ENCODE measurements around the gene GNAQ. TPM values are rescaled to one million over a fixed set of nuclear protein-coding genes. Genes with fewer than 3 reads are reported as not detected.

The GNAQ gene
- total and polyA plus RNA-seq, 2 of the 13 experiments (the other 11 are each of a cell fraction or from before 2014, with no cell fraction given), result 16.5 to 17.7 TPM

DNA sequence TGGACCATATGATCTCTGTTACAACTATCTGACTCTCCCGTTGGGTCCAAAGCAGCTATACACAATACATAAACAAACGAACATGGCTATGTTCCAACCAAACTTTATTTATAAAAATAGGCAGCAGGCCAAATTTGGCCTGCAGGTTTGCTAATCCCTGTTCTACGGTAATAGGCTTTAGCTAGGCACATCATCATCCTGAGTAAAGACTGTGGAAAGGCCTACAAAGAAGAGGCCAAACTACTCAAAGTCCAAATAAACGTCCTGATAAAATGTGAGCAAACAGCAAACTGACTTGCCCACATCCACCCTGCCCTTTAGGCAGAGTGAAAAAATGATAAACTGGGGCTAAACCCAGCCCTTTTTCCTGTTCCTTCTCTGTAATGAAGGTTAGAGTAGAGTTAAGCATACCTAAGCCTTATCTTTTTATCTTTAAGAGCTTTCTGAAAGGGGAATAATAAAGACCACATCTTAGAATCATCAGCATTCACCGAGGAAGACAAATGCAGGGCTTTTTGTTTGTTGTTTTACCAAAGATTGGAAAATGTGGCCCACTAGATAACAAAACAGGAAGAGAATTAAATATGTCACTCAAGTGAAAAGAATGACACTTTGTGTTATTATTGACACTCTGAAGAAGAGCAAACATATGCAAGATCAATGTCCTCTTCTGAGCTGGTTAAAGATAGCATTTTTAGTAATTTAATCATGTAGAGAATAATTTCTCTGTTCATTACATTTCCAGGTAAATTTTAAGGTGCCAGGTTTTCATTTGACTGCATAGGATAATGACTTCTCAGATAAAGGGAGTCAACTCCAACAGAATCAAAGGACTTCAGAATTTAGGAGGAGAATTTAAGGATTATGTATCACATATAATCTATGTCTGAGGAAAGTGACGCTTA lies 223.5 kb downstream of the GNAQ start (continued):
- no peak for TF ChIP-seq ZNF225 (CRISPR knock-in tag; IDR thresholded peaks at IDR 0.05)
- no peak for TF ChIP-seq SIX1 (CRISPR knock-in tag; IDR thresholded peaks at IDR 0.05; ENCODE audit: borderline replicate concordance)
- TF ChIP-seq, protein P1, sequence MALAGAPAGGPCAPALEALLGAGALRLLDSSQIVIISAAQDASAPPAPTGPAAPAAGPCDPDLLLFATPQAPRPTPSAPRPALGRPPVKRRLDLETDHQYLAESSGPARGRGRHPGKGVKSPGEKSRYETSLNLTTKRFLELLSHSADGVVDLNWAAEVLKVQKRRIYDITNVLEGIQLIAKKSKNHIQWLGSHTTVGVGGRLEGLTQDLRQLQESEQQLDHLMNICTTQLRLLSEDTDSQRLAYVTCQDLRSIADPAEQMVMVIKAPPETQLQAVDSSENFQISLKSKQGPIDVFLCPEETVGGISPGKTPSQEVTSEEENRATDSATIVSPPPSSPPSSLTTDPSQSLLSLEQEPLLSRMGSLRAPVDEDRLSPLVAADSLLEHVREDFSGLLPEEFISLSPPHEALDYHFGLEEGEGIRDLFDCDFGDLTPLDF (CRISPR knock-in tag; IDR thresholded peaks at IDR 0.05), result no peak
- TF ChIP-seq POLR2AphosphoS5 (IDR thresholded peaks at IDR 0.05; ENCODE audit: low read depth, low read length), result no peak
- TF ChIP-seq, protein P2, sequence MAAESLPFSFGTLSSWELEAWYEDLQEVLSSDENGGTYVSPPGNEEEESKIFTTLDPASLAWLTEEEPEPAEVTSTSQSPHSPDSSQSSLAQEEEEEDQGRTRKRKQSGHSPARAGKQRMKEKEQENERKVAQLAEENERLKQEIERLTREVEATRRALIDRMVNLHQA (CRISPR knock-in tag; IDR thresholded peaks at IDR 0.05), result no peak
- TF ChIP-seq, protein P3, sequence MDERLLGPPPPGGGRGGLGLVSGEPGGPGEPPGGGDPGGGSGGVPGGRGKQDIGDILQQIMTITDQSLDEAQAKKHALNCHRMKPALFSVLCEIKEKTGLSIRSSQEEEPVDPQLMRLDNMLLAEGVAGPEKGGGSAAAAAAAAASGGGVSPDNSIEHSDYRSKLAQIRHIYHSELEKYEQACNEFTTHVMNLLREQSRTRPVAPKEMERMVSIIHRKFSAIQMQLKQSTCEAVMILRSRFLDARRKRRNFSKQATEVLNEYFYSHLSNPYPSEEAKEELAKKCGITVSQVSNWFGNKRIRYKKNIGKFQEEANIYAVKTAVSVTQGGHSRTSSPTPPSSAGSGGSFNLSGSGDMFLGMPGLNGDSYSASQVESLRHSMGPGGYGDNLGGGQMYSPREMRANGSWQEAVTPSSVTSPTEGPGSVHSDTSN (CRISPR knock-in tag; IDR thresholded peaks at IDR 0.05), result 0 out of 2 replicates have a peak, but pooled peaks have one; percentile 41
- TF ChIP-seq ZKSCAN8 (CRISPR knock-in tag; IDR thresholded peaks at IDR 0.05; ENCODE audit: borderline replicate concordance), result no peak
- TF ChIP-seq ZFAT (CRISPR knock-in tag; conservative IDR thresholded peaks at IDR 0.05), result no peak
- TF ChIP-seq, protein P4, sequence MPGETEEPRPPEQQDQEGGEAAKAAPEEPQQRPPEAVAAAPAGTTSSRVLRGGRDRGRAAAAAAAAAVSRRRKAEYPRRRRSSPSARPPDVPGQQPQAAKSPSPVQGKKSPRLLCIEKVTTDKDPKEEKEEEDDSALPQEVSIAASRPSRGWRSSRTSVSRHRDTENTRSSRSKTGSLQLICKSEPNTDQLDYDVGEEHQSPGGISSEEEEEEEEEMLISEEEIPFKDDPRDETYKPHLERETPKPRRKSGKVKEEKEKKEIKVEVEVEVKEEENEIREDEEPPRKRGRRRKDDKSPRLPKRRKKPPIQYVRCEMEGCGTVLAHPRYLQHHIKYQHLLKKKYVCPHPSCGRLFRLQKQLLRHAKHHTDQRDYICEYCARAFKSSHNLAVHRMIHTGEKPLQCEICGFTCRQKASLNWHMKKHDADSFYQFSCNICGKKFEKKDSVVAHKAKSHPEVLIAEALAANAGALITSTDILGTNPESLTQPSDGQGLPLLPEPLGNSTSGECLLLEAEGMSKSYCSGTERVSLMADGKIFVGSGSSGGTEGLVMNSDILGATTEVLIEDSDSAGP (CRISPR knock-in tag; IDR thresholded peaks at IDR 0.05; ENCODE audit: borderline replicate concordance), result no peak
- TF ChIP-seq, protein P5, sequence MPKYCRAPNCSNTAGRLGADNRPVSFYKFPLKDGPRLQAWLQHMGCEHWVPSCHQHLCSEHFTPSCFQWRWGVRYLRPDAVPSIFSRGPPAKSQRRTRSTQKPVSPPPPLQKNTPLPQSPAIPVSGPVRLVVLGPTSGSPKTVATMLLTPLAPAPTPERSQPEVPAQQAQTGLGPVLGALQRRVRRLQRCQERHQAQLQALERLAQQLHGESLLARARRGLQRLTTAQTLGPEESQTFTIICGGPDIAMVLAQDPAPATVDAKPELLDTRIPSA (CRISPR knock-in tag; IDR thresholded peaks at IDR 0.05; ENCODE audit: borderline replicate concordance), result no peak
- TF ChIP-seq, protein P6, sequence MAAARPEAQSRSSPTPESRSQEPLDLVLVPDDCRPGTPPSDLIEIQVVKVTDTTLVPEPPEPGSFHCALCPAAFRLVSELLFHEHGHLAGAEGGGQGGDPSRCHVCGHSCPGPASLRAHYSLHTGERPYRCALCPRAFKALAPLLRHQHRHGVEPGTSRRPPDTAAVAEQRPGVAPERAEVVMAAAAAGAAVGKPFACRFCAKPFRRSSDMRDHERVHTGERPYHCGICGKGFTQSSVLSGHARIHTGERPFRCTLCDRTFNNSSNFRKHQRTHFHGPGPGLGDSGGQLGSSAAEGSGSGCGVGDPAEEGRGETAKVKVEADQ (CRISPR knock-in tag; IDR thresholded peaks at IDR 0.05; ENCODE audit: borderline replicate concordance), result no peak
- TF ChIP-seq, protein P7, sequence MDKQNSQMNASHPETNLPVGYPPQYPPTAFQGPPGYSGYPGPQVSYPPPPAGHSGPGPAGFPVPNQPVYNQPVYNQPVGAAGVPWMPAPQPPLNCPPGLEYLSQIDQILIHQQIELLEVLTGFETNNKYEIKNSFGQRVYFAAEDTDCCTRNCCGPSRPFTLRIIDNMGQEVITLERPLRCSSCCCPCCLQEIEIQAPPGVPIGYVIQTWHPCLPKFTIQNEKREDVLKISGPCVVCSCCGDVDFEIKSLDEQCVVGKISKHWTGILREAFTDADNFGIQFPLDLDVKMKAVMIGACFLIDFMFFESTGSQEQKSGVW (CRISPR knock-in tag; IDR thresholded peaks at IDR 0.05; ENCODE audit: borderline replicate concordance), result no peak
- TF ChIP-seq RBM22 (optimal IDR thresholded peaks at IDR 0.05; ENCODE audit: low read length), result no peak
- no peak for TF ChIP-seq ZBTB38 (CRISPR knock-in tag; IDR thresholded peaks at IDR 0.05)
- TF ChIP-seq, protein P8, sequence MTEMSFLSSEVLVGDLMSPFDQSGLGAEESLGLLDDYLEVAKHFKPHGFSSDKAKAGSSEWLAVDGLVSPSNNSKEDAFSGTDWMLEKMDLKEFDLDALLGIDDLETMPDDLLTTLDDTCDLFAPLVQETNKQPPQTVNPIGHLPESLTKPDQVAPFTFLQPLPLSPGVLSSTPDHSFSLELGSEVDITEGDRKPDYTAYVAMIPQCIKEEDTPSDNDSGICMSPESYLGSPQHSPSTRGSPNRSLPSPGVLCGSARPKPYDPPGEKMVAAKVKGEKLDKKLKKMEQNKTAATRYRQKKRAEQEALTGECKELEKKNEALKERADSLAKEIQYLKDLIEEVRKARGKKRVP (CRISPR knock-in tag; IDR thresholded peaks at IDR 0.05), result 0 out of 4 replicates have a peak, but pooled peaks of 1 of the 2 experiments have one; percentile 18
- TF ChIP-seq, protein P9, sequence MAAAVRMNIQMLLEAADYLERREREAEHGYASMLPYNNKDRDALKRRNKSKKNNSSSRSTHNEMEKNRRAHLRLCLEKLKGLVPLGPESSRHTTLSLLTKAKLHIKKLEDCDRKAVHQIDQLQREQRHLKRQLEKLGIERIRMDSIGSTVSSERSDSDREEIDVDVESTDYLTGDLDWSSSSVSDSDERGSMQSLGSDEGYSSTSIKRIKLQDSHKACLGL (CRISPR knock-in tag; IDR thresholded peaks at IDR 0.05), result no peak
- no peak for TF ChIP-seq FLYWCH1 (CRISPR knock-in tag; IDR thresholded peaks at IDR 0.05)
- no peak for TF ChIP-seq CHCHD3 (CRISPR knock-in tag; IDR thresholded peaks at IDR 0.05)
- no peak for TF ChIP-seq JUN (CRISPR knock-in tag; IDR thresholded peaks at IDR 0.05)

All from HepG2 (cell line).